GM06990 (cell line): ENCODE data around the gene HPS4.

Experiments used
- DNase-seq: peaks from one replicate; pipeline ENCODE4 v3.0.0-alpha.2; 2011; ENCODE audit not compliant: insufficient read length; ENCODE audit errors: extremely low read depth
- H3K27me3 ChIP-seq: replicated peaks from 2 replicates; pipeline ENCODE4 v1.6.0; 2011; ENCODE audit warnings: low read length; ENCODE audit not compliant: control insufficient read depth, insufficient read depth
- H3K36me3 ChIP-seq: 2 replicates; pipeline ENCODE4 v1.5.1; 2011; ENCODE audit warnings: low read length; ENCODE audit not compliant: control insufficient read depth, insufficient read depth
- H3K4me3 ChIP-seq: replicated peaks from 2 replicates; pipeline ENCODE4 v1.5.1; 2011; ENCODE audit warnings: low read depth, mild to moderate bottlenecking, control low read depth, low read length
- CTCF ChIP-seq: IDR thresholded peaks from 2 replicates; pipeline ENCODE4 v1.5.1; 2011; ENCODE audit warnings: low read length, control low read depth, mild to moderate bottlenecking, inconsistent platforms; ENCODE audit not compliant: insufficient read depth, poor library complexity, severe bottlenecking

HPS4 gene

DNA sequence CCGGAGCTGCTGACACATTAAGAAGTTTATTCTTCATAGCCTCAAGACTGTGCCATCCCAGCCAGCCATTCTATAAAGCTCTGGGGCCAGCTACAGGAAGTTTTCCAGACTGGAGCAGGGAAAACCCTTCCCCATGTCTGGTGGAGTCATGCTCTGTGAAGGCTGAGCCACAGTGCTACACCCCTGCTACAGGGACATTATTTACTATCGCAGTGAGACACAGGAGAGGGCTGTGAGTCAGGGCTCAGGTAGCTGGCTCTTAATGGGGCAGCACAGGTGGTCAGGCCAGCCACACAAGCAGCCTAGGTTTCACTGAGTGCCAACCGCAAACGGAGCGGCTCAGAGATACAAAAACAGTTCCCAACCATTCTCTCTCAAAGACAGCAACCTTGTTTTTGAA lies 12.1 kb downstream of the HPS4 start:
- no peaks in the 10 kb centered on the region for H3K27me3 ChIP-seq
- H3K4me3 ChIP-seq = no peak overlapping the region
- peaks cover 25% of the 10 kb centered on the region for H3K36me3 ChIP-seq
- TF ChIP-seq CTCF = no peak
- DNase-seq = no peak

DNA sequence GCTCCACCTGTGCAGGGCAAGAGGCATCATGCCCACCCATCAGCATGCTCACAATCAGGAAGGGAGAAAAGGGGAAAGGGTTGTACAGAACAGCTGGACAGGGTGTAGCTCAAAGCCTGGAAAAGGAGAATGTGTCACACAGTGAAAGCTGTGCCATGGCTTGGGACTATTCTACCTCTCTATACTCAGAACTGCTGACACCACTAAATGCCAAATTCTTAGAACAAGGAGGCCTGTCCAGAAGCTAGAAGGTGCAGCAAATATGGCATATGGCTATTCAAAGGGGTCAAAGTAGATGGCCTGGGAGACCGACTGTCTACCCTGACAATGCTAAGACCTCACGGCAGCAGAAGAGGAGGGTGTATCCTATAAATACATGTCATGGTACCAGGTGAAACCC lies 12.8 kb downstream of the HPS4 start:
- no peak overlapping the region for H3K4me3 ChIP-seq
- TF ChIP-seq CTCF = no peak
- peaks cover 28% of the 10 kb centered on the region for H3K36me3 ChIP-seq
- DNase-seq = no peak
- no peaks in the 10 kb centered on the region for H3K27me3 ChIP-seq

DNA sequence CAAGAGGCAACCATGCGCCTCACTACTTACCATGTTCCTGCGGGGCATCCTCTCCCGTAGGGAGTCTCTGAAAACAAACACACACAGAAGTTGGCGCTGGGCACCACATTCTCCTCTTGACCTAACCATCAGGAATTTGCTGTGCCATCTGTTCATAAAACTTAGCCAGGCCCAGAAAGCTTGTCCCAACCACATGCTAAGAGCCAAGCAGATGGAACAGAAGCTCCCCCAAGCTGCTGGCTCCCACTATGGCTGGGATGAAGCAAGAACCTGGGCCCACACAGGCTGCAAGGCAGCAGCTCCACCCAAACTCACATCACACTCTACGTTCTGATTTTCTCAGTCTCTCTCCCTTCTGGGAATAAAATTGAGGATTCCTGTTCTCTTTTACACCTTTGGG lies 17.4 kb downstream of the HPS4 start:
- DNase-seq = no peak
- TF ChIP-seq CTCF = no peak
- peaks cover 44% of the 10 kb centered on the region for H3K36me3 ChIP-seq
- H3K4me3 ChIP-seq = no peak overlapping the region
- no peaks in the 10 kb centered on the region for H3K27me3 ChIP-seq

GRCh38 chr22:26464312-26464711 lies 19.3 kb downstream of the HPS4 start:
- Histone ChIP-seq H3K4me3 (no peak overlapping the region), H3K36me3 (peaks cover 35% of the 10 kb centered on the region), H3K27me3 (no peaks in the 10 kb centered on the region)
- TF ChIP-seq CTCF = no peak
- no peak for DNase-seq

- peaks cover 31% of the 10 kb centered on the region for H3K36me3 ChIP-seq
- TF ChIP-seq CTCF = no peak
- H3K4me3 ChIP-seq = no peak overlapping the region
- H3K27me3 ChIP-seq = no peaks in the 10 kb centered on the region
- no peak for DNase-seq
Measured at GRCh38 chr22:26463688-26464087, 19.9 kb downstream of the HPS4 start.

- H3K36me3 ChIP-seq = peaks cover 28% of the 10 kb centered on the region
- DNase-seq = no peak
- H3K4me3 ChIP-seq = no peak overlapping the region
- H3K27me3 ChIP-seq = no peaks in the 10 kb centered on the region
- no peak for TF ChIP-seq CTCF
Measured at GRCh38 chr22:26463101-26463661, 20.4 kb downstream of the HPS4 start.
